ENCODE results near the gene DNAJC22. TPM values are rescaled to one million over a fixed set of nuclear protein-coding genes. Genes with fewer than 3 reads are reported as not detected.

Gene DNAJC22
- total and polyA plus RNA-seq, 9 of the 15 experiments (the other 6 are each of a cell fraction or from before 2014, with no cell fraction given): 0.10 to 1.2 (median 0.47) TPM

DNA sequence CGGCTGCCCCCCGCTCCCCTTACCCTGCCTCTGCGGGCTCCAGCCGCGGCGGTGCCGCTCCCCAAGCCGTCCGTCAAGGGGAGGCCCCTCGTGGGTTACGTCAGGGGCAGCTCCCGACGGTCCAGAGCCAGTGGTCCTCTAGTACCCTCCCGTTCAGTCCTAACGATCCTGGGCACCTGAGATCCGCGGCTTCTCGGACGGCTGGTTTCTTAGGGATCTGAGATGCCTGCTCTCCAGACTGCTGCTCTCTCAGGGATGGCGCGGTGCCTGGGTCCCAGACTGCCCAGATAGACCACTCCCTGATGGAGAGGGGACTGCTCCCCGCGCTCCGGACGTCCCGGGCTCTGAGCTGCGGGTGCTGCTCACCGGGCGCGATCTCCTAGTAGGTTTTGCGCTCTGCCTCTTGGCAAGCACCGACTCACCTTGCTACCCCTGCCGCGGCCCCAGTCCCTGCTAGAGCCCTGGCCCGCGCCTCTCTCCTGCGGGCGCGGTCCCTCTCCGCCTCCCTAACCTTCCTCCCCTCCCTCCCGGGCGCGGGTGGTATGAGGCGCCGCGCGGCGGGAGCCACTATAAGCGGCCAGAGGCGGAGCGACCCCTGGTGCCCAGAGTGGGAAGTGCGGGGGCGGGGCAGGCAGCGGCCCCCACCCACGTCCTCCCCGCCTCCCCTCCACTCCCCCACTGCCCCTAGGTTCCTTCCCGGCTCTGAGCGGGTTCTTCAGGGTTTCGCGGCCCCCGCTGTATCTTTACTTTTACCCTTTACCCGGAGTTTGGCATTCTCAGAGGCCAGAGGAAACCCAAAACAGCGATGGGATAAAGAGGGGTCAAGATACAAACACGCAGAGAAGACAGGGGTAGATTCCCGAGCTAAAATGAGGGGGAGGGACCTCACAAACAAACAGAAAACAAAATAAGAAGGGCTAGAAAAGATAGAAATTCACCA, 9.8 kb upstream of the DNAJC22 start, which contains the start of gene C1QL4 (continued):
- TF ChIP-seq ZNF785 (CRISPR knock-in tag; IDR thresholded peaks at IDR 0.05) (no peak), RAD21 (CRISPR knock-in tag; conservative IDR thresholded peaks at IDR 0.05 in 1 of 2, IDR thresholded peaks at IDR 0.05 in 1 of 2) (peak in 1 of 2 experiments; percentile 58; a peak in 2 of 4 replicates), COPS2 (conservative IDR thresholded peaks at IDR 0.05) (no peak), ZNF384 (IDR thresholded peaks at IDR 0.05; ENCODE audit: low read depth, low read length) (no peak), NR2C1 (IDR thresholded peaks at IDR 0.05) (no peak), NR2C1 (tag; IDR thresholded peaks at IDR 0.05) (no peak), ZNF347 (CRISPR knock-in tag; IDR thresholded peaks at IDR 0.05; ENCODE audit: low read depth) (no peak), GATAD2A (IDR thresholded peaks at IDR 0.05) (no peak), MBD2 (IDR thresholded peaks at IDR 0.05; ENCODE audit: borderline replicate concordance, low read depth) (0 out of 2 replicates have a peak, but pooled peaks have one; percentile 22), MYNN (IDR thresholded peaks at IDR 0.05) (no peak), MYNN (CRISPR knock-in tag; IDR thresholded peaks at IDR 0.05) (no peak), TOE1 (IDR thresholded peaks at IDR 0.05; ENCODE audit: borderline replicate concordance) (no peak), TOE1 (CRISPR knock-in tag; IDR thresholded peaks at IDR 0.05; ENCODE audit: borderline replicate concordance, low read depth) (no peak), GABPB2 (CRISPR knock-in tag; conservative IDR thresholded peaks at IDR 0.05) (no peak), STAT5A (IDR thresholded peaks at IDR 0.05; ENCODE audit: borderline replicate concordance, low read length) (no peak)
- TF ChIP-seq, protein P1, sequence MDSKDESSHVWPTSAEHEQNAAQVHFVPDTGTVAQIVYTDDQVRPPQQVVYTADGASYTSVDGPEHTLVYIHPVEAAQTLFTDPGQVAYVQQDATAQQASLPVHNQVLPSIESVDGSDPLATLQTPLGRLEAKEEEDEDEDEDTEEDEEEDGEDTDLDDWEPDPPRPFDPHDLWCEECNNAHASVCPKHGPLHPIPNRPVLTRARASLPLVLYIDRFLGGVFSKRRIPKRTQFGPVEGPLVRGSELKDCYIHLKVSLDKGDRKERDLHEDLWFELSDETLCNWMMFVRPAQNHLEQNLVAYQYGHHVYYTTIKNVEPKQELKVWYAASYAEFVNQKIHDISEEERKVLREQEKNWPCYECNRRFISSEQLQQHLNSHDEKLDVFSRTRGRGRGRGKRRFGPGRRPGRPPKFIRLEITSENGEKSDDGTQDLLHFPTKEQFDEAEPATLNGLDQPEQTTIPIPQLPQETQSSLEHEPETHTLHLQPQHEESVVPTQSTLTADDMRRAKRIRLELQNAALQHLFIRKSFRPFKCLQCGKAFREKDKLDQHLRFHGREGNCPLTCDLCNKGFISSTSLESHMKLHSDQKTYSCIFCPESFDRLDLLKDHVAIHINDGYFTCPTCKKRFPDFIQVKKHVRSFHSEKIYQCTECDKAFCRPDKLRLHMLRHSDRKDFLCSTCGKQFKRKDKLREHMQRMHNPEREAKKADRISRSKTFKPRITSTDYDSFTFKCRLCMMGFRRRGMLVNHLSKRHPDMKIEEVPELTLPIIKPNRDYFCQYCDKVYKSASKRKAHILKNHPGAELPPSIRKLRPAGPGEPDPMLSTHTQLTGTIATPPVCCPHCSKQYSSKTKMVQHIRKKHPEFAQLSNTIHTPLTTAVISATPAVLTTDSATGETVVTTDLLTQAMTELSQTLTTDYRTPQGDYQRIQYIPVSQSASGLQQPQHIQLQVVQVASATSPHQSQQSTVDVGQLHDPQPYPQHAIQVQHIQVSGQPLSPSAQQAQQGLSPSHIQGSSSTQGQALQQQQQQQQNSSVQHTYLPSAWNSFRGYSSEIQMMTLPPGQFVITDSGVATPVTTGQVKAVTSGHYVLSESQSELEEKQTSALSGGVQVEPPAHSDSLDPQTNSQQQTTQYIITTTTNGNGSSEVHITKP (IDR thresholded peaks at IDR 0.05; ENCODE audit: partially characterized antibody): peak; percentile 89
- TF ChIP-seq, protein P2, sequence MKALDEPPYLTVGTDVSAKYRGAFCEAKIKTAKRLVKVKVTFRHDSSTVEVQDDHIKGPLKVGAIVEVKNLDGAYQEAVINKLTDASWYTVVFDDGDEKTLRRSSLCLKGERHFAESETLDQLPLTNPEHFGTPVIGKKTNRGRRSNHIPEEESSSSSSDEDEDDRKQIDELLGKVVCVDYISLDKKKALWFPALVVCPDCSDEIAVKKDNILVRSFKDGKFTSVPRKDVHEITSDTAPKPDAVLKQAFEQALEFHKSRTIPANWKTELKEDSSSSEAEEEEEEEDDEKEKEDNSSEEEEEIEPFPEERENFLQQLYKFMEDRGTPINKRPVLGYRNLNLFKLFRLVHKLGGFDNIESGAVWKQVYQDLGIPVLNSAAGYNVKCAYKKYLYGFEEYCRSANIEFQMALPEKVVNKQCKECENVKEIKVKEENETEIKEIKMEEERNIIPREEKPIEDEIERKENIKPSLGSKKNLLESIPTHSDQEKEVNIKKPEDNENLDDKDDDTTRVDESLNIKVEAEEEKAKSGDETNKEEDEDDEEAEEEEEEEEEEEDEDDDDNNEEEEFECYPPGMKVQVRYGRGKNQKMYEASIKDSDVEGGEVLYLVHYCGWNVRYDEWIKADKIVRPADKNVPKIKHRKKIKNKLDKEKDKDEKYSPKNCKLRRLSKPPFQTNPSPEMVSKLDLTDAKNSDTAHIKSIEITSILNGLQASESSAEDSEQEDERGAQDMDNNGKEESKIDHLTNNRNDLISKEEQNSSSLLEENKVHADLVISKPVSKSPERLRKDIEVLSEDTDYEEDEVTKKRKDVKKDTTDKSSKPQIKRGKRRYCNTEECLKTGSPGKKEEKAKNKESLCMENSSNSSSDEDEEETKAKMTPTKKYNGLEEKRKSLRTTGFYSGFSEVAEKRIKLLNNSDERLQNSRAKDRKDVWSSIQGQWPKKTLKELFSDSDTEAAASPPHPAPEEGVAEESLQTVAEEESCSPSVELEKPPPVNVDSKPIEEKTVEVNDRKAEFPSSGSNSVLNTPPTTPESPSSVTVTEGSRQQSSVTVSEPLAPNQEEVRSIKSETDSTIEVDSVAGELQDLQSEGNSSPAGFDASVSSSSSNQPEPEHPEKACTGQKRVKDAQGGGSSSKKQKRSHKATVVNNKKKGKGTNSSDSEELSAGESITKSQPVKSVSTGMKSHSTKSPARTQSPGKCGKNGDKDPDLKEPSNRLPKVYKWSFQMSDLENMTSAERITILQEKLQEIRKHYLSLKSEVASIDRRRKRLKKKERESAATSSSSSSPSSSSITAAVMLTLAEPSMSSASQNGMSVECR (CRISPR knock-in tag; IDR thresholded peaks at IDR 0.05): 0 out of 2 replicates have a peak, but pooled peaks have one; percentile 43
- TF ChIP-seq, protein P3, sequence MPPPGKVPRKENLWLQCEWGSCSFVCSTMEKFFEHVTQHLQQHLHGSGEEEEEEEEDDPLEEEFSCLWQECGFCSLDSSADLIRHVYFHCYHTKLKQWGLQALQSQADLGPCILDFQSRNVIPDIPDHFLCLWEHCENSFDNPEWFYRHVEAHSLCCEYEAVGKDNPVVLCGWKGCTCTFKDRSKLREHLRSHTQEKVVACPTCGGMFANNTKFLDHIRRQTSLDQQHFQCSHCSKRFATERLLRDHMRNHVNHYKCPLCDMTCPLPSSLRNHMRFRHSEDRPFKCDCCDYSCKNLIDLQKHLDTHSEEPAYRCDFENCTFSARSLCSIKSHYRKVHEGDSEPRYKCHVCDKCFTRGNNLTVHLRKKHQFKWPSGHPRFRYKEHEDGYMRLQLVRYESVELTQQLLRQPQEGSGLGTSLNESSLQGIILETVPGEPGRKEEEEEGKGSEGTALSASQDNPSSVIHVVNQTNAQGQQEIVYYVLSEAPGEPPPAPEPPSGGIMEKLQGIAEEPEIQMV (tag; conservative IDR thresholded peaks at IDR 0.05; ENCODE audit: low read depth): no peak
